ENCODE measurements around the gene PRXL2B. TPM values are rescaled to one million over a fixed set of nuclear protein-coding genes. Genes with fewer than 3 reads are reported as not detected.

Gene PRXL2B
- total and polyA plus RNA-seq, 10 of the 15 experiments (the other 5 are each of a cell fraction or from before 2014, with no cell fraction given), result 0.44 to 5.6 (median 4.0) TPM

GRCh38 chr1:2604156-2604843 lies 17.7 kb downstream of the PRXL2B start:
- no peak for ATAC-seq
- Histone ChIP-seq H4K20me1 (ENCODE audit: control insufficient read depth, insufficient read depth) (no peaks in the 10 kb centered on the region), H3K9ac (ENCODE audit: control insufficient read depth, insufficient read depth, low read length) (no peak overlapping the region), H3K4me3 (no peak overlapping the region), H3K4me1 (ENCODE audit: control insufficient read depth, insufficient read depth, low read length) (no peaks in the 10 kb centered on the region), H3K36me3 (ENCODE audit: control insufficient read depth in 2 of 2, insufficient read depth in 2 of 2, low read length in 1 of 2) (no peaks in the 10 kb centered on the region), H3K9me3 (replicated peaks; ENCODE audit: control insufficient read depth, insufficient read depth, low read length) (no peaks in the 10 kb centered on the region), H2AFZ (ENCODE audit: control insufficient read depth, low read depth, low read length) (no peak overlapping the region), H3K27ac (ENCODE audit: control insufficient read depth, insufficient read depth) (no peak overlapping the region), H3K4me2 (ENCODE audit: control insufficient read depth, insufficient read depth) (no peak overlapping the region), H3K79me2 (ENCODE audit: control insufficient read depth, insufficient read depth, low read length) (no peaks in the 10 kb centered on the region), H3K27me3 (replicated peaks in 1 of 2; ENCODE audit: control insufficient read depth in 2 of 2, insufficient read depth in 2 of 2, low read length in 1 of 2) (no peaks in the 10 kb centered on the region)
- no peak for DNase-seq (ENCODE audit: low read depth, low spot score)
- in situ Hi-C loops (cut with MboI) (no loop called here), intact Hi-C loops (cut with micrococcal nuclease; ENCODE audit: unreplicated experiment) (no loop called here)
- no peak for FAIRE-seq
- BruUV-seq (replicated peaks), result no TSS peak
- CTCF ChIA-PET, result no interaction called here
- TF ChIP-seq STAT1 (conservative IDR thresholded peaks at IDR 0.05), result no peak
- TF ChIP-seq POLR2A (IDR thresholded peaks at IDR 0.05; ENCODE audit: low read depth, low read length), result no peak
- TF ChIP-seq ZSCAN29 (IDR thresholded peaks at IDR 0.05), result no peak
- no peak for TF ChIP-seq E4F1 (IDR thresholded peaks at IDR 0.05; ENCODE audit: borderline replicate concordance, partially characterized antibody)
- TF ChIP-seq RUNX3 (IDR thresholded peaks at IDR 0.05; ENCODE audit: low read length), result no peak
- TF ChIP-seq IKZF2 (IDR thresholded peaks at IDR 0.05), result no peak
- no peak for TF ChIP-seq EED (IDR thresholded peaks at IDR 0.05; ENCODE audit: low read depth)
- no peak for TF ChIP-seq ELK1 (IDR thresholded peaks at IDR 0.05; ENCODE audit: low read depth, low read length)
- TF ChIP-seq ZBED1 (IDR thresholded peaks at IDR 0.05; ENCODE audit: borderline replicate concordance), result no peak
- TF ChIP-seq MAX (IDR thresholded peaks at IDR 0.05; ENCODE audit: low read depth, low read length), result no peak
- SMC1A ChIA-PET (ENCODE audit: uncharacterized antibody, unreplicated experiment), result no interaction called here
- POLR2A ChIA-PET, result no interaction called here
- WGBS (ENCODE audit: insufficient coverage, insufficient replicate concordance, low lambda C conversion rate, missing lambda C conversion rate), result 46% methylated on average over 19 of the region's 19 CpGs
- RAD21 ChIA-PET (ENCODE audit: unreplicated experiment), result no interaction called here

Measured in GM12878 (cell line).